Fibroblast of lung (primary cell): ENCODE data around the gene PAK2.

Source experiments
- EZH2 ChIP-seq: IDR thresholded peaks from 2 replicates; pipeline ENCODE4 v1.5.1; 2012; ENCODE audit warnings: low read length, control low read depth, mild to moderate bottlenecking; ENCODE audit errors: missing control alignments
- TF ChIP-seq, protein P1 (sequence below), 2 donors: IDR thresholded peaks in 1 of 2; conservative IDR thresholded peaks in 1 of 2; 1 replicate in 1 of 2; 2 replicates in 1 of 2; pipeline ENCODE4 v1.5.1; 2011 to 2012; ENCODE audit warnings: low read length in 2 of 2, control low read depth in 1 of 2, inconsistent platforms in 1 of 2, low read depth in 1 of 2, mild to moderate bottlenecking in 1 of 2

DNA sequence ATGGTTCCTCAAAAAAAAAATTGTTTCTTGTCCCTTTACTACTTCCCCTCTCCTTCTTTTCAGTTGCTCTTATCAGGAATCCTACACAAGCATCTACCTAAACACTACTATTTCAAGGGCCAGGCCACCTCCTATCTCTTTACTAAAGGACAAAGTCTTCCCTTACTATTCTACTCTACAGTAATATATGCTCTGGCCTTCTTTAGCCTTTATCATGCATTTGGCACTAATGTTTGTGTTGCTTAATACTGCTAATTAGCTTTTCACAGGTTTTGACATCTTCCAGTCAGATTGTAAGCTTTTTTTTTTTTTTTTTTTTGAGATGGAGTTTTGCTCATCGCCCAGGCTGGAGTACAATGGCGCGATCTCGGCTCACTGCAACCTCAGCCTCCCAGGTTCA is 32.9 kb upstream of the PAK2 start:
- TF ChIP-seq, protein P1, sequence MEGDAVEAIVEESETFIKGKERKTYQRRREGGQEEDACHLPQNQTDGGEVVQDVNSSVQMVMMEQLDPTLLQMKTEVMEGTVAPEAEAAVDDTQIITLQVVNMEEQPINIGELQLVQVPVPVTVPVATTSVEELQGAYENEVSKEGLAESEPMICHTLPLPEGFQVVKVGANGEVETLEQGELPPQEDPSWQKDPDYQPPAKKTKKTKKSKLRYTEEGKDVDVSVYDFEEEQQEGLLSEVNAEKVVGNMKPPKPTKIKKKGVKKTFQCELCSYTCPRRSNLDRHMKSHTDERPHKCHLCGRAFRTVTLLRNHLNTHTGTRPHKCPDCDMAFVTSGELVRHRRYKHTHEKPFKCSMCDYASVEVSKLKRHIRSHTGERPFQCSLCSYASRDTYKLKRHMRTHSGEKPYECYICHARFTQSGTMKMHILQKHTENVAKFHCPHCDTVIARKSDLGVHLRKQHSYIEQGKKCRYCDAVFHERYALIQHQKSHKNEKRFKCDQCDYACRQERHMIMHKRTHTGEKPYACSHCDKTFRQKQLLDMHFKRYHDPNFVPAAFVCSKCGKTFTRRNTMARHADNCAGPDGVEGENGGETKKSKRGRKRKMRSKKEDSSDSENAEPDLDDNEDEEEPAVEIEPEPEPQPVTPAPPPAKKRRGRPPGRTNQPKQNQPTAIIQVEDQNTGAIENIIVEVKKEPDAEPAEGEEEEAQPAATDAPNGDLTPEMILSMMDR (conservative IDR thresholded peaks at IDR 0.05 in 1 of 2, IDR thresholded peaks at IDR 0.05 in 1 of 2; ENCODE audit: low read depth in 1 of 2, low read length in 2 of 2) = no peak
- TF ChIP-seq EZH2 = no peak
